HUES64 (cell line): Measurements from ENCODE around the gene C5AR2.

ENCODE experiments used
- H3K27ac ChIP-seq: 2 replicates; pipeline ENCODE4 v1.7.0; 2013; ENCODE audit warnings: low read depth, low read length, inconsistent platforms
- H3K27me3 ChIP-seq: 2 replicates; pipeline ENCODE4 v1.6.1; 2013; ENCODE audit warnings: mild to moderate bottlenecking, low read length; ENCODE audit not compliant: insufficient read depth
- H3K36me3 ChIP-seq: 2 replicates; pipeline ENCODE4 v1.6.1; 2013; ENCODE audit warnings: mild to moderate bottlenecking, low read length; ENCODE audit not compliant: insufficient read depth
- H3K4me1 ChIP-seq: 2 replicates; pipeline ENCODE4 v1.6.1; 2013; ENCODE audit warnings: mild to moderate bottlenecking, low read length, moderate library complexity; ENCODE audit not compliant: insufficient read depth
- H3K4me3 ChIP-seq: 2 replicates; pipeline ENCODE4 v1.5.1; 2013; ENCODE audit warnings: mild to moderate bottlenecking, low read length, moderate library complexity
- H3K9ac ChIP-seq: 2 replicates; pipeline ENCODE4 v1.6.1; 2013; ENCODE audit warnings: mild to moderate bottlenecking, low read depth, low read length
- H3K9me3 ChIP-seq: 2 replicates; pipeline ENCODE4 v1.6.1; 2013; ENCODE audit warnings: low read depth, low read length; ENCODE audit not compliant: insufficient read depth
- WGBS: fragments of 150-250, 120-280 bp; methylation state at CpG from one replicate; pipeline ENCODE4 v1.1.7; 2013; ENCODE audit warnings: missing lambda C conversion rate; 5-methylcytosine and 5-hydroxymethylcytosine counted together

The C5AR2 gene

GRCh38 chr19:47310323-47310722, 21.7 kb upstream of the C5AR2 start:
- Histone ChIP-seq H3K27me3 (no peaks in the 10 kb centered on the region), H3K4me1 (no peaks in the 10 kb centered on the region), H3K27ac (no peak overlapping the region), H3K9me3 (no peaks in the 10 kb centered on the region), H3K9ac (no peak overlapping the region), H3K4me3 (no peak overlapping the region), H3K36me3 (no peaks in the 10 kb centered on the region)
- WGBS: 90% methylated on average over 2 of the region's 2 CpGs

- H3K36me3 ChIP-seq: no peaks in the 10 kb centered on the region
- H3K27ac ChIP-seq: no peak overlapping the region
- H3K9ac ChIP-seq: no peak overlapping the region
- no peaks in the 10 kb centered on the region for H3K27me3 ChIP-seq
- 88% methylated on average over 5 of the region's 5 CpGs for WGBS
- H3K4me3 ChIP-seq: no peak overlapping the region
- H3K4me1 ChIP-seq: no peaks in the 10 kb centered on the region
- no peaks in the 10 kb centered on the region for H3K9me3 ChIP-seq
Observed at GRCh38 chr19:47310819-47311218, 21.2 kb upstream of the C5AR2 start.

- WGBS: 87% methylated on average over 4 of the region's 5 CpGs
- Histone ChIP-seq H3K27ac (no peak overlapping the region), H3K9me3 (no peaks in the 10 kb centered on the region), H3K4me3 (no peak overlapping the region), H3K4me1 (no peaks in the 10 kb centered on the region), H3K27me3 (no peaks in the 10 kb centered on the region), H3K36me3 (no peaks in the 10 kb centered on the region), H3K9ac (no peak overlapping the region)
Observed at GRCh38 chr19:47312366-47313006, 19.5 kb upstream of the C5AR2 start.

GRCh38 chr19:47313754-47314295, 18.1 kb upstream of the C5AR2 start:
- Histone ChIP-seq H3K4me1 (no peaks in the 10 kb centered on the region), H3K9ac (no peak overlapping the region), H3K4me3 (no peak overlapping the region), H3K36me3 (no peaks in the 10 kb centered on the region), H3K27me3 (no peaks in the 10 kb centered on the region), H3K9me3 (no peaks in the 10 kb centered on the region), H3K27ac (no peak overlapping the region)
- WGBS: 94% methylated on average over 10 of the region's 10 CpGs

- Histone ChIP-seq H3K36me3 (no peaks in the 10 kb centered on the region), H3K9me3 (no peaks in the 10 kb centered on the region), H3K9ac (no peak overlapping the region), H3K27ac (no peak overlapping the region), H3K4me1 (no peaks in the 10 kb centered on the region), H3K4me3 (no peak overlapping the region), H3K27me3 (no peaks in the 10 kb centered on the region)
- 44% methylated on average over 12 of the region's 12 CpGs for WGBS
Observed at GRCh38 chr19:47315125-47315821, 16.7 kb upstream of the C5AR2 start.

- Histone ChIP-seq H3K4me1 (no peaks in the 10 kb centered on the region), H3K27ac (no peak overlapping the region), H3K36me3 (no peaks in the 10 kb centered on the region), H3K9me3 (no peaks in the 10 kb centered on the region), H3K9ac (no peak overlapping the region), H3K27me3 (no peaks in the 10 kb centered on the region), H3K4me3 (no peak overlapping the region)
- 93% methylated on average over 4 of the region's 4 CpGs for WGBS
Observed at GRCh38 chr19:47316513-47316912, 15.5 kb upstream of the C5AR2 start.

GRCh38 chr19:47319923-47320871, 11.8 kb upstream of the C5AR2 start:
- Histone ChIP-seq H3K4me3 (no peak overlapping the region), H3K4me1 (no peaks in the 10 kb centered on the region), H3K36me3 (no peaks in the 10 kb centered on the region), H3K9me3 (no peaks in the 10 kb centered on the region), H3K9ac (no peak overlapping the region), H3K27me3 (no peaks in the 10 kb centered on the region), H3K27ac (no peak overlapping the region)
- WGBS: 96% methylated on average over 46 of the region's 46 CpGs

- no peaks in the 10 kb centered on the region for H3K27me3 ChIP-seq
- no peaks in the 10 kb centered on the region for H3K36me3 ChIP-seq
- WGBS: 83% methylated on average over 1 of the region's 1 CpG
- no peaks in the 10 kb centered on the region for H3K4me1 ChIP-seq
- H3K4me3 ChIP-seq: no peak overlapping the region
- no peaks in the 10 kb centered on the region for H3K9me3 ChIP-seq
- H3K27ac ChIP-seq: no peak overlapping the region
- no peak overlapping the region for H3K9ac ChIP-seq
Observed at GRCh38 chr19:47321630-47322029, 10.3 kb upstream of the C5AR2 start.

- WGBS: 86% methylated on average over 2 of the region's 2 CpGs
- H3K4me3 ChIP-seq: no peak overlapping the region
Observed at GRCh38 chr19:47322058-47322457, 9.9 kb upstream of the C5AR2 start.

GRCh38 chr19:47323409-47323808, 8.6 kb upstream of the C5AR2 start:
- Histone ChIP-seq H3K27ac (no peak overlapping the region), H3K9ac (no peak overlapping the region), H3K4me1 (no peaks in the 10 kb centered on the region), H3K36me3 (no peaks in the 10 kb centered on the region), H3K27me3 (no peaks in the 10 kb centered on the region), H3K4me3 (no peak overlapping the region), H3K9me3 (no peaks in the 10 kb centered on the region)
- WGBS: 90% methylated on average over 8 of the region's 8 CpGs

More at GRCh38 chr19:47322058-47322457, 9.9 kb upstream of the C5AR2 start:
- Histone ChIP-seq H3K36me3 (no peaks in the 10 kb centered on the region), H3K27ac (no peak overlapping the region), H3K27me3 (no peaks in the 10 kb centered on the region), H3K4me1 (no peaks in the 10 kb centered on the region), H3K9me3 (no peaks in the 10 kb centered on the region), H3K9ac (no peak overlapping the region)

- no peak overlapping the region for H3K9ac ChIP-seq
- no peaks in the 10 kb centered on the region for H3K36me3 ChIP-seq
- H3K9me3 ChIP-seq: no peaks in the 10 kb centered on the region
- H3K4me3 ChIP-seq: no peak overlapping the region
- WGBS: 94% methylated on average over 12 of the region's 12 CpGs
- no peak overlapping the region for H3K27ac ChIP-seq
- no peaks in the 10 kb centered on the region for H3K27me3 ChIP-seq
- H3K4me1 ChIP-seq: no peaks in the 10 kb centered on the region
Observed at GRCh38 chr19:47323872-47324271, 8.1 kb upstream of the C5AR2 start.
